Retinal pigment epithelial cell (primary cell): ENCODE data around the gene PRKACA.

Experiments used
- DNase-seq: peaks from one replicate; pipeline ENCODE4 v3.0.0-alpha.2; 2010; ENCODE audit warnings: low read depth
- H3K4me3 ChIP-seq: 2 replicates; pipeline ENCODE4 v1.5.1; 2011; ENCODE audit warnings: mild to moderate bottlenecking, low read length, control low read depth, moderate library complexity
- CTCF ChIP-seq: conservative IDR thresholded peaks from 2 replicates; pipeline ENCODE4 v1.5.1; 2011; ENCODE audit warnings: low read depth, low read length, control low read depth, inconsistent platforms

Gene PRKACA

DNA sequence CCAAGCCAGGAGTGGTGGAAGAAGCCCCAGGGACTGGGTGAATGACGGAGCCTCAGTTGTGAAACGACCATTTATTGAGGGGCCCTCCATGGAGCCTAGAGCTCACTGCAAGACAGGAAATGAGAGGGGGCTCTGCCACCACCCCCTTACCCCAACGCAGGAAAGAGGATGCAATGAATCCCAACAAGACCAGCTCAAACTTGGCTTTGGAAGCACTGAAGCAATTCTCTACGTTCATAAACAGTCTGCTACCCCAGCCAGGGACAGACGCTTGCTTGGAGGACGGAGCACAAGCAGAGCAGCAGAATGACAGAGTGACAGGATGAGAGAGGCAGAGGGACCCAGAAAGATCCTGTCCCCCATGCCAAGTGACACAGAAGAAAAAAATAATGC is 1.0 kb downstream of the PRKACA start:
- H3K4me3 ChIP-seq = peak overlapping the region; percentile 75
- DNase-seq = no peak
- TF ChIP-seq CTCF = no peak

GRCh38 chr19:14115756-14116155 is 1.8 kb downstream of the PRKACA start:
- DNase-seq = no peak
- TF ChIP-seq CTCF = no peak
- H3K4me3 ChIP-seq = no peak overlapping the region

DNA sequence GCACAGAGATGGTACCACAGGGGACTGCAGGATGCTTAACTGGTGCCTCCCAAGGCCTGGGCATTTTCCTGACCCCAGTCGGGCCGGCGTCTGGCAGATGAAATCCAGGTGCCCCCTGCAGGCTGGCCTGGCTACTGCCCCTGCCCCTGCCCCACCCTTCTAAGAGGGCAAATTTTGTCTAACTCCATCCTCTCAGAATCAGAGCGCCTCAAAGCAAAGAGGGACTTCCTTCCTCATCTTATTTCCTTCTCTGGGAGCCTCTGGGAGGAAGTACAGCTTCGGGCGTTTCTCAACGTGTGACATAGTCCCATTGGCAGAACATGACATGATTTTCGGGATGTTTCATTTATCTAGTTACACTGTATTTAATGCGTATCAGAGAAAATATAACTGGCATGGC is 2.7 kb downstream of the PRKACA start:
- no peak for DNase-seq
- H3K4me3 ChIP-seq = no peak overlapping the region
- peak; percentile 59 for TF ChIP-seq CTCF

DNA sequence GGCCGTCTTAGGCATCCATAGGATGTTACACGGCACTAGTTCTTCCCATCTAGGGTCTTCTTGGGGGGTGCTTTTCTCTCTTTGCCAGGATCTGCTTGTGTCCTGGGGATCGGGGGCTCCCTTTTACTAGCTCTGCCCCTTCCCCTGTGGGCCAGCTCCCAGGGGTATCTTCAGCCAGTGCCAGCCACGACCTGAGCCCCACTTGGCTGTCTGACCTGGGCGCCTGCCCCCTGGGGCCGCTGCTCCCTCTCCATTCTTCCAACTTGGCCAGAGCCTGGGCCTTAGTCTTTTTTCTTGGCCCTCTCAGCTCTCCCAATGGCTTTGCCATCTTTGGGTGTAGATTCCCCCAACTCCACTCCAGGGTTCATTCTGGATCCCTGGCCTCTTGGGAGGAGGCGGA is 3.1 kb downstream of the PRKACA start:
- no peak overlapping the region for H3K4me3 ChIP-seq
- no peak for TF ChIP-seq CTCF

DNA sequence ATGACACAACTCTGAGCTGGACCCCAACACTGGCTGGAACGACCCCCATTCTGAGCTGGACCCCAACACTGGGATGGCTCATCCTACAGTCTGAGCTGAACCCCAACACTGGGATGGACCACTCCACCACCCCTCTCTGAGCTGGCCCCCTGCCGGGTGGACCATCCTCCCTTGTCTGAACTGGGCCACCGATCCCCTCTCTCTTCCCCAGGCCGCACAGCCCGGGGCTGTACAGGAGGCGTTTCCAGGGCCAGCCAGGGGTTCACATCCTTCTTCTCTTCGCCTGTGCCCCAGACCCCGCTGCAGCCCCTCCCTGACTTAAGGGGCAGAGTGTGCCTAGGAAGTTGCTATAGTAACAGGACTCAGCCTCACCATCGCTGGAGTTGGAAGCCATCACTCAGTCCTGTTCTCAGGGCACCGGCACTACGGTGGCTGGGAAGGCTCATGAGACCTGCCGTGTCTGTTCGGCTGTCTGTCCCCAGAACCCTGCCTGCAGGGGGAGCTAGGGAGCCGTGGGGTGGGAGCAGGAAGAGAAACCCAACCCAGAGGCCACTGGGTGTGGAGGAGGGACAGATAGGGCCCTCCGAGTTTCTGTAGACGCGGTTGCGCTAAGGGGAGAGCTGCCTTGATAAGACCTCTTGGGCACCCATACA is 3.7 kb downstream of the PRKACA start:
- H3K4me3 ChIP-seq = no peak overlapping the region
- peak; percentile 33 for TF ChIP-seq CTCF
- no peak for DNase-seq

More for the DNA sequence above, 3.1 kb downstream of the PRKACA start:
- DNase-seq = no peak

DNA sequence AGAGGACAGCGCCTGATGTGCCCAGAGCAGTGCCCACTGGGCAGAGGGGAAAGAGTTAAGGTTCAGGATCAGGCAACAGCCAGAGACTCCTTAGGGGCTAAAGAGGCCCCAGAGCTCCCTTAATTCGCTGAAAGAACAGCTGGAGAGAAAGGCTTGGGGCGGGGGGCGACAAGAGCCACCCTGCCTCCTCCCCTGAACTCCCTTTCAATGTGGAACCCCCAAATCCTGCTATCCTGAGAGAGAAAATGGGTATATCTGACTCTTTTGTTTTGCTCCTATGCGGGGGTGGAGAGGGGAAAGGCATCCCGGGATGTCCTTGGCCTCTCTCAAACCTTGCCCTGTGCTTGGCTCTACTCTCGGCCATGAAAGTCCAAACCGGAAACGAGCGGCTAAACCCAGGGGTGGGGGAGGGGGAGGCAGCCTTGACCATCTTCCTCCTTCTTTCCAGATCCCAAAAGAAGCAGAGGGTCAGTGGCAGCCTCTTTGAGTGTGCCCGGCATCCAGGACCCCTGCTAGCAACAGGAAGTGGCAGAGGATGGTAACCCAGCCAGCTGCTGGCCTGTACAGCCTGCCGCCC is 4.7 kb downstream of the PRKACA start:
- H3K4me3 ChIP-seq = no peak overlapping the region
- TF ChIP-seq CTCF = no peak

More for the DNA sequence above, 4.7 kb downstream of the PRKACA start:
- no peak for DNase-seq
